Osteoblast (primary cell): ENCODE measurements around the gene GOPC. TPM values are rescaled to one million over a fixed set of nuclear protein-coding genes. Genes with fewer than 3 reads are reported as not detected.
A peak's percentile ranks its signal among the peaks of the same experiment; 100 is the strongest.

Source experiments
- DNase-seq: peaks from one replicate; pipeline ENCODE4 v3.0.0; 2011; ENCODE audit warnings: low spot score, mixed read lengths; ENCODE audit not compliant: insufficient read length; ENCODE audit errors: missing footprints
- H2AFZ ChIP-seq: 2 replicates; pipeline ENCODE4 v1.6.0; 2011; ENCODE audit warnings: mild to moderate bottlenecking, low read length
- H3K27ac ChIP-seq: 2 replicates; pipeline ENCODE4 v1.5.1; 2011; ENCODE audit warnings: mild to moderate bottlenecking, low read depth, low read length, moderate library complexity
- H3K27me3 ChIP-seq: 2 replicates; pipeline ENCODE4 v1.6.0; 2012; ENCODE audit warnings: mild to moderate bottlenecking, control low read depth, inconsistent platforms, low read length, moderate library complexity; ENCODE audit not compliant: insufficient read depth
- H3K36me3 ChIP-seq: 2 replicates; pipeline ENCODE4 v1.5.1; 2011; ENCODE audit warnings: mild to moderate bottlenecking, low read length, control low read depth, moderate library complexity; ENCODE audit not compliant: insufficient read depth
- H3K4me1 ChIP-seq: 2 replicates; pipeline ENCODE4 v1.5.1; 2011; ENCODE audit warnings: mild to moderate bottlenecking, low read length, control low read depth, moderate library complexity; ENCODE audit not compliant: insufficient read depth
- H3K4me2 ChIP-seq: 2 replicates; pipeline ENCODE4 v1.6.0; 2011; ENCODE audit warnings: mild to moderate bottlenecking, low read length; ENCODE audit not compliant: insufficient read depth
- H3K4me3 ChIP-seq: fragments of 200-600 bp; sonication (generic); 3 replicates; pipeline ENCODE4 v1.5.1; 2012; ENCODE audit warnings: mild to moderate bottlenecking, low read length, inconsistent platforms; ENCODE audit not compliant: insufficient read depth
- H3K79me2 ChIP-seq: 2 replicates; pipeline ENCODE4 v1.6.0; 2012; ENCODE audit warnings: mild to moderate bottlenecking, low read length, control low read depth, inconsistent platforms; ENCODE audit not compliant: insufficient read depth
- H3K9me3 ChIP-seq: 2 replicates; pipeline ENCODE4 v1.5.1; 2011; ENCODE audit warnings: low read depth, low read length, control low read depth
- H4K20me1 ChIP-seq: 2 replicates; pipeline ENCODE4 v1.6.0; 2012; ENCODE audit warnings: mild to moderate bottlenecking, low read length, control low read depth; ENCODE audit not compliant: insufficient read depth
- total RNA-seq: library from RNA; depleted of rRNA; stranded (reverse); fragments of >200 nt; gene quantifications from 2 replicates; pipeline ENCODE4 v1.2.3, GENCODE V29; 2012
- TF ChIP-seq, protein P1 (sequence below): IDR thresholded peaks from 2 replicates; pipeline ENCODE4 v1.5.1; 2011; ENCODE audit warnings: mild to moderate bottlenecking, low read depth, low read length, moderate library complexity; ENCODE audit errors: extremely low read depth

The GOPC gene
- total RNA-seq, 1 donor: 49.6 TPM

DNA sequence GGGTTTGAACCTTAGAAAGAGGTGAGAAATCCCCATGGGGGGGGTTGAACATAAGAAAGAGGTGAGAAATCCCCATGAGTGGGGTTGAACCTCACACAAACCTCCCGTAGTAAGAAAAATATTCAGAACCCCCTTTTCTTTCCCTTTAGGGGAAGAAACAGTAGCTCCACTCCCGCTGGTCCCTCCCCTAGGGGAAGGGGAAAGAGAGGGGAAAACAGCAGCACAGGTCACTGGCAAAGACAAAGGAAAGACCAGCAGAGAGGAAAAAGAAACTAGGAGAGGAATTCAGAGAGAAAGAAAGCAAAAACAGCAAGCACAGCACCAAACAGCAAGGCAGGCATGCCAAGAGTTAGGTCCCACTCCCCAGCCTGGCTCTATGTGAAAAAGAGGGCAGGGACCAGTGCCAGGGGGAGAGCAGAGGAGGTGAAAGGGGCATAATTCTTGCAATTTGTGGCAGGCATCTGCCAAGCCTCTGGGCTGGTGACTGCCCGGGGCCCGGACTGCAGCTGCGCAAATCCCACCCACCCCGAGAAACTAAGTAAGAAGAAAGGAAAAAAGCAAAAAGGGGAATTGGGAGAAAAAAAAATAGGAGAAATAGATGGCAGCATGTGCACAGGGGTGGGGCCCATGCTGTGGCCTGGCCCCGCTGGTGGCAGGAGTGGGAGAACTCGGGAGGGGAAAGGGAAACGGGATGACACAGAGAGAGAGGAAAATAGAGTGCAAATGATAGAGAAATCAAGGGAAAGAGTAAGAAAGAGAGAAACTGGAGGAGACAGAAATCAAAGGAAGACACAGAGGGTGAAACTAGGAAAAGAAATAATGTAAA, 15.1 kb upstream of the GOPC start:
- no peak for DNase-seq
- peak overlapping the region; percentile 6 for H3K4me2 ChIP-seq
- H3K27me3 ChIP-seq: no peaks in the 10 kb centered on the region

DNA sequence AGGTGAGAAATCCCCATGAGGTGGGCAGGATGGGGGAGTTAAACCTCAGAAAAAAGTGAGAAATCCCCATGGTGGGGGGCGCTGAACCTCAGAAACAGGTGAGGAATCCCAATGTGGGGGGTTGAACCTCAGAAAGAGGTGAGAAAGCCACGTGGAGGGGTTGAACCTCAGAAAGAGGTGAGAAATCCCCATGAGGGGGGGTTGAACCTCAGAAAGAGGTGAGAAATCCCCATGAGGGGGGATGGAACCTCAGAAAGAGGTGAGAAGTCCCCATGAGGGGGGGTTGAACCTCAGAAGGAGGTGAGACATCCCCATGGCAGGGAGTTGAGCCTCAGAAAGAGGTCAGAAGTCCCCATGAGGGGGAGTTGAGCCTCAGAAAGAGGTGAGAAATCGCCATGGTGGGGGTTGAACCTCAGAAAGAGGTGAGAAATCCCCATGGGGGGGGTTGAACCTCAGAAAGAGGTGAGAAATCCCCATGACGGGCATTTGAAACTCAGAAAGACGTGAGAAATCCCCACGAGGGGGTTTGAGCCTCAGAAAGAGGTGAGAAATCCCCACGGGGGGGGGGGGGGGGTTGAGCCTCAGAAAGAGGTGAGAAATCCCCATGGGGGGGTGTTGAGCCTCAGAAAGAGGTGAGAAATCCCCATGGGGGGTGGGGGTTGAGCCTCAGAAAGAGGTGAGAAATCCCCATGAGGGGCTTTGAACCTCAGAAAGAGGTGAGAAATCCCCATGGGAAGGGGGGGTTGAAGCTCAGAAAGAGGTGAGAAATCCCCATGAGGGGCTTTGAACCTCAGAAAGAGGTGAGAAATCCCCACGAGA, 14.3 kb upstream of the GOPC start:
- peak overlapping the region; percentile 75 for H3K4me2 ChIP-seq
- H3K4me3 ChIP-seq: peak overlapping the region; percentile 62
- peak overlapping the region; percentile 70 for H2AFZ ChIP-seq
- no peak for DNase-seq
- H3K4me1 ChIP-seq: peaks cover 10% of the 10 kb centered on the region
- H3K27ac ChIP-seq: peak overlapping the region; percentile 41
- H3K36me3 ChIP-seq: no peaks in the 10 kb centered on the region
- TF ChIP-seq, protein P1, sequence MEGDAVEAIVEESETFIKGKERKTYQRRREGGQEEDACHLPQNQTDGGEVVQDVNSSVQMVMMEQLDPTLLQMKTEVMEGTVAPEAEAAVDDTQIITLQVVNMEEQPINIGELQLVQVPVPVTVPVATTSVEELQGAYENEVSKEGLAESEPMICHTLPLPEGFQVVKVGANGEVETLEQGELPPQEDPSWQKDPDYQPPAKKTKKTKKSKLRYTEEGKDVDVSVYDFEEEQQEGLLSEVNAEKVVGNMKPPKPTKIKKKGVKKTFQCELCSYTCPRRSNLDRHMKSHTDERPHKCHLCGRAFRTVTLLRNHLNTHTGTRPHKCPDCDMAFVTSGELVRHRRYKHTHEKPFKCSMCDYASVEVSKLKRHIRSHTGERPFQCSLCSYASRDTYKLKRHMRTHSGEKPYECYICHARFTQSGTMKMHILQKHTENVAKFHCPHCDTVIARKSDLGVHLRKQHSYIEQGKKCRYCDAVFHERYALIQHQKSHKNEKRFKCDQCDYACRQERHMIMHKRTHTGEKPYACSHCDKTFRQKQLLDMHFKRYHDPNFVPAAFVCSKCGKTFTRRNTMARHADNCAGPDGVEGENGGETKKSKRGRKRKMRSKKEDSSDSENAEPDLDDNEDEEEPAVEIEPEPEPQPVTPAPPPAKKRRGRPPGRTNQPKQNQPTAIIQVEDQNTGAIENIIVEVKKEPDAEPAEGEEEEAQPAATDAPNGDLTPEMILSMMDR: no peak
- H3K27me3 ChIP-seq: no peaks in the 10 kb centered on the region
- no peaks in the 10 kb centered on the region for H3K79me2 ChIP-seq
- H3K9me3 ChIP-seq: no peaks in the 10 kb centered on the region
- H4K20me1 ChIP-seq: no peaks in the 10 kb centered on the region

More for the DNA sequence above, 15.1 kb upstream of the GOPC start:
- no peaks in the 10 kb centered on the region for H3K36me3 ChIP-seq
- H3K79me2 ChIP-seq: no peaks in the 10 kb centered on the region
- H4K20me1 ChIP-seq: no peaks in the 10 kb centered on the region
- H3K4me1 ChIP-seq: peaks cover 10% of the 10 kb centered on the region
- no peaks in the 10 kb centered on the region for H3K9me3 ChIP-seq
- H3K4me3 ChIP-seq: no peak overlapping the region
- H2AFZ ChIP-seq: peak overlapping the region; percentile 51
- TF ChIP-seq, protein P1: no peak
- no peak overlapping the region for H3K27ac ChIP-seq

DNA sequence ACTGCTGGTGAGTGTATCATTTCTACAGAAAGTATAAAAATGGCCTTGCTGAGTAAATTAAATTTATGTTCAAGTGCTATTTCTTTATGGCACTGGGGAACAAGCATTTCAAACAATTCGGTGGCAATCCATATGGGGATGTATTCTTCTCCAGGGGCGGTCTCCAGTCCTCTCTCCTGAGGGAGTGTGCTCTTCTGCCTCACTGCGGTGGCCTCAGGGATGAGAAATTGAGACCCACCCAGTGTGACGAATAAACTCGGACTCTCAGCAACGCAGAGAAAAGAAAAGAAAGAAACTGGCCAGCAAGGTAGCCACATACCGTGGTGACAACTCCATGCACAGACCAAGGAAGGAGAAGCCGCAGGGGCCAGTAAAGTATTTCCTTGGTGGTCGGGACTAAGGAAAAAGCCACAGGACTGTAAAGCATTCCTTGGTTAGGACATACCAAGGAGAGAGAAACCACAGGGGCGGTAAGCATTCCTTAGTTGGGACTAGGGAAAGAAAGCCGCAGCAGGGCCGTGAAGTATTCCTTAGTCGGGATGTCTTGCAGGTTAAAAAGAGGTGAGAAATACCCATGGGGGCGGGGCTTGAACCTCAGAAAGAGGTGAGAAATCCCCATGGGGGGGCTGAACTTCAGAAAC, 13.6 kb upstream of the GOPC start:
- peak; percentile 76 for DNase-seq
- TF ChIP-seq, protein P1: peak; percentile 11
- Histone ChIP-seq H3K79me2 (no peaks in the 10 kb centered on the region), H3K36me3 (no peaks in the 10 kb centered on the region), H3K27ac (peak overlapping the region; percentile 43), H3K4me1 (peaks cover 10% of the 10 kb centered on the region), H4K20me1 (no peaks in the 10 kb centered on the region), H3K4me2 (peak overlapping the region; percentile 75), H3K4me3 (peak overlapping the region; percentile 62), H3K9me3 (no peaks in the 10 kb centered on the region), H3K27me3 (no peaks in the 10 kb centered on the region), H2AFZ (peak overlapping the region; percentile 70)
